IPS-15b (cell line): ENCODE measurements around the gene AP2B1.
A peak's percentile ranks its signal among the peaks of the same experiment; 100 is the strongest.

ENCODE experiments used
- H3K27me3 ChIP-seq: one replicate; pipeline ENCODE4 v1.6.1; 2013; ENCODE audit warnings: low read length; ENCODE audit not compliant: control insufficient read depth, insufficient read depth
- H3K36me3 ChIP-seq: one replicate; pipeline ENCODE4 v1.6.1; 2013; ENCODE audit warnings: low read length; ENCODE audit not compliant: control insufficient read depth, insufficient read depth
- H3K4me1 ChIP-seq: one replicate; pipeline ENCODE4 v1.6.1; 2013; ENCODE audit warnings: mild to moderate bottlenecking, low read length; ENCODE audit not compliant: control insufficient read depth, insufficient read depth
- H3K4me3 ChIP-seq: one replicate; pipeline ENCODE4 v1.5.1; 2013; ENCODE audit warnings: low read depth, low read length
- H3K9ac ChIP-seq: one replicate; pipeline ENCODE4 v1.6.1; 2013; ENCODE audit warnings: low read depth, mild to moderate bottlenecking, low read length
- H3K9me3 ChIP-seq: one replicate; pipeline ENCODE4 v1.6.1; 2013; ENCODE audit warnings: mild to moderate bottlenecking, low read length; ENCODE audit not compliant: control insufficient read depth, insufficient read depth

AP2B1 gene

GRCh38 chr17:35587074-35587961 is at the start of gene AP2B1:
Gene AP2B1, plus strand, starts transcription at chr17:35587322. Its CDS starts 6,709 bp downstream, at chr17:35594031.
- Histone ChIP-seq H3K4me1 (peaks cover 4% of the 10 kb centered on the region), H3K36me3 (no peaks in the 10 kb centered on the region), H3K27me3 (no peaks in the 10 kb centered on the region), H3K4me3 (peak within 1 kb of the TSS; percentile 99), H3K9me3 (no peaks in the 10 kb centered on the region), H3K9ac (peak within 1 kb of the TSS; percentile 98)

- Histone ChIP-seq H3K36me3 (no peaks in the 10 kb centered on the region), H3K9ac (no peak within 1 kb of the TSS), H3K4me3 (no peak within 1 kb of the TSS), H3K4me1 (no peaks in the 10 kb centered on the region), H3K9me3 (no peaks in the 10 kb centered on the region), H3K27me3 (peaks cover 6% of the 10 kb centered on the region)
These were observed 49.5 kb upstream of the AP2B1 start, which contains the start of gene SLFN12L for GRCh38 chr17:35537601-35538141. Gene SLFN12L, minus strand, starts transcription at chr17:35537678. Its CDS starts 15,314 bp downstream, at chr17:35522364.

GRCh38 chr17:35539659-35540026 is 47.5 kb upstream of the AP2B1 start:
- no peak overlapping the region for H3K4me3 ChIP-seq
- H3K9ac ChIP-seq: no peak overlapping the region
- peaks cover 3% of the 10 kb centered on the region for H3K27me3 ChIP-seq
- no peaks in the 10 kb centered on the region for H3K36me3 ChIP-seq
- H3K9me3 ChIP-seq: no peaks in the 10 kb centered on the region
- no peaks in the 10 kb centered on the region for H3K4me1 ChIP-seq

- no peaks in the 10 kb centered on the region for H3K9me3 ChIP-seq
- peaks cover 3% of the 10 kb centered on the region for H3K27me3 ChIP-seq
- no peaks in the 10 kb centered on the region for H3K36me3 ChIP-seq
- no peak overlapping the region for H3K4me3 ChIP-seq
- no peaks in the 10 kb centered on the region for H3K4me1 ChIP-seq
- H3K9ac ChIP-seq: no peak overlapping the region
These were observed 46.3 kb upstream of the AP2B1 start for GRCh38 chr17:35540589-35541404.

- H3K4me1 ChIP-seq: no peaks in the 10 kb centered on the region
- no peaks in the 10 kb centered on the region for H3K9me3 ChIP-seq
- H3K27me3 ChIP-seq: peaks cover 3% of the 10 kb centered on the region
- no peak overlapping the region for H3K9ac ChIP-seq
- H3K36me3 ChIP-seq: no peaks in the 10 kb centered on the region
- H3K4me3 ChIP-seq: no peak overlapping the region
These were observed 45.7 kb upstream of the AP2B1 start for GRCh38 chr17:35541434-35541833.

GRCh38 chr17:35542990-35543389 is 44.1 kb upstream of the AP2B1 start:
- Histone ChIP-seq H3K36me3 (no peaks in the 10 kb centered on the region), H3K4me3 (no peak overlapping the region), H3K27me3 (peaks cover 3% of the 10 kb centered on the region), H3K4me1 (no peaks in the 10 kb centered on the region), H3K9me3 (no peaks in the 10 kb centered on the region), H3K9ac (no peak overlapping the region)

- no peak overlapping the region for H3K4me3 ChIP-seq
- H3K4me1 ChIP-seq: no peaks in the 10 kb centered on the region
- no peaks in the 10 kb centered on the region for H3K36me3 ChIP-seq
- peaks cover 8% of the 10 kb centered on the region for H3K27me3 ChIP-seq
- H3K9ac ChIP-seq: no peak overlapping the region
- H3K9me3 ChIP-seq: no peaks in the 10 kb centered on the region
These were observed 43.3 kb upstream of the AP2B1 start for GRCh38 chr17:35543856-35544255.

- peaks cover 10% of the 10 kb centered on the region for H3K27me3 ChIP-seq
- H3K9me3 ChIP-seq: no peaks in the 10 kb centered on the region
- H3K4me3 ChIP-seq: no peak overlapping the region
- H3K9ac ChIP-seq: no peak overlapping the region
- H3K4me1 ChIP-seq: no peaks in the 10 kb centered on the region
- no peaks in the 10 kb centered on the region for H3K36me3 ChIP-seq
These were observed 42.0 kb upstream of the AP2B1 start for GRCh38 chr17:35545150-35545549.

- Histone ChIP-seq H3K36me3 (no peaks in the 10 kb centered on the region), H3K4me3 (no peak overlapping the region), H3K4me1 (no peaks in the 10 kb centered on the region), H3K27me3 (peaks cover 9% of the 10 kb centered on the region), H3K9ac (no peak overlapping the region), H3K9me3 (no peaks in the 10 kb centered on the region)
These were observed 40.6 kb upstream of the AP2B1 start for GRCh38 chr17:35546487-35546886.

GRCh38 chr17:35548208-35548810 is 38.8 kb upstream of the AP2B1 start:
- peaks cover 9% of the 10 kb centered on the region for H3K27me3 ChIP-seq
- H3K4me3 ChIP-seq: no peak overlapping the region
- no peaks in the 10 kb centered on the region for H3K9me3 ChIP-seq
- no peaks in the 10 kb centered on the region for H3K4me1 ChIP-seq
- H3K9ac ChIP-seq: no peak overlapping the region
- no peaks in the 10 kb centered on the region for H3K36me3 ChIP-seq

- H3K9me3 ChIP-seq: no peaks in the 10 kb centered on the region
- H3K9ac ChIP-seq: no peak overlapping the region
- H3K4me3 ChIP-seq: no peak overlapping the region
- peaks cover 9% of the 10 kb centered on the region for H3K27me3 ChIP-seq
- no peaks in the 10 kb centered on the region for H3K4me1 ChIP-seq
- H3K36me3 ChIP-seq: no peaks in the 10 kb centered on the region
These were observed 38.1 kb upstream of the AP2B1 start for GRCh38 chr17:35548978-35549377.
